Measurements from ENCODE around the gene IGF2R.

- peak; percentile 8 for TF ChIP-seq CTCF (IDR thresholded peaks at IDR 0.05; ENCODE audit: borderline replicate concordance, extremely low read depth, low read length, poor library complexity, severe bottlenecking)
- TF ChIP-seq EZH2 (IDR thresholded peaks at IDR 0.05; ENCODE audit: borderline replicate concordance, low read depth, low read length, severe bottlenecking): no peak
Observed at GRCh38 chr6:159977255-159977903, 8.5 kb downstream of the IGF2R start.
